NT2/D1 (cell line): ENCODE measurements around the gene IL18BP.

ENCODE experiments used
- YY1 ChIP-seq: IDR thresholded peaks from 2 replicates; pipeline ENCODE4 v1.6.1; 2011; ENCODE audit not compliant: insufficient read length, insufficient read depth
- ZNF274 ChIP-seq: IDR thresholded peaks from 2 replicates; pipeline ENCODE4 v1.6.1; 2011; ENCODE audit warnings: mild to moderate bottlenecking, low read depth, low read length

DNA sequence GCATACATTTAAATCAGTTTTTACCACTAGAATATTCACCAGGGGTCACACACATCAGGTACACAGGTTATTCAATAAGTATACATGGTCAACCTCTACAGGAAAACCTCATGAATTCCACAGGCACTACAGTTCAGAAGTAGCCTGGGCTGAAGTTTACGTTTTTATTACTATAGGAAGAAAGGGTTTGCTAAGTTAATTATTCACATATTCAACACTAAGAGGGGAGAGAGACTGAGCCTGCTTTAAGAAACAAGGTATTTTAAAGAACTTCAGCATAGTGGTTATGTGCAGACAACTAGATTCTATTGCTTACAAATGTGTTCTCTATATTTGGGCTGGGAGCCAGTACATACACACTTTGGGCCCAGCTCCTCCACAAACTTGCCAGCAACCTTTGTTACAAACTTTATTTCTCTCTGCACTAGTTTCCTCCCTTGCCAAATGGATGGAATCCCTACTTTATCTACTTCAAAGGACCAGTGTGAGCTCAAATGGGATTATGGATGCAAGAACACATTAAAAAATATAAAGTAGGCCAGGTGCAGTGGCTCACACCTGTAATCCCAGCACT, 31.9 kb downstream of the IL18BP start:
- TF ChIP-seq ZNF274 = no peak
- no peak for TF ChIP-seq YY1
